ENCODE data around the gene TFRC. TPM values are rescaled to one million over a fixed set of nuclear protein-coding genes. Genes with fewer than 3 reads are reported as not detected.

Gene TFRC
- polyA plus RNA-seq, 1 experiment = 155 TPM

GRCh38 chr3:196055683-196056270, 26.1 kb downstream of the TFRC start:
- Histone ChIP-seq H3K27ac (ENCODE audit: low read depth, low read length) (no peak overlapping the region), H3K27me3 (ENCODE audit: control insufficient read depth, insufficient read depth, low read length) (no peaks in the 10 kb centered on the region), H3K4me3 (ENCODE audit: low read depth, low read length) (no peak overlapping the region), H3K9me3 (ENCODE audit: control insufficient read depth, insufficient read depth, low read length) (no peaks in the 10 kb centered on the region)
- ChIA-PET POLR2A (no interaction called here), CTCF (interaction anchor here (2.8 kb wide), 1 partner anchor 18 kb away, joined by 8 read pairs; no protein-coding TSS in a partner anchor)
- DNase-seq (ENCODE audit: low read depth, low spot score) = no peak
- TF ChIP-seq, protein P1, sequence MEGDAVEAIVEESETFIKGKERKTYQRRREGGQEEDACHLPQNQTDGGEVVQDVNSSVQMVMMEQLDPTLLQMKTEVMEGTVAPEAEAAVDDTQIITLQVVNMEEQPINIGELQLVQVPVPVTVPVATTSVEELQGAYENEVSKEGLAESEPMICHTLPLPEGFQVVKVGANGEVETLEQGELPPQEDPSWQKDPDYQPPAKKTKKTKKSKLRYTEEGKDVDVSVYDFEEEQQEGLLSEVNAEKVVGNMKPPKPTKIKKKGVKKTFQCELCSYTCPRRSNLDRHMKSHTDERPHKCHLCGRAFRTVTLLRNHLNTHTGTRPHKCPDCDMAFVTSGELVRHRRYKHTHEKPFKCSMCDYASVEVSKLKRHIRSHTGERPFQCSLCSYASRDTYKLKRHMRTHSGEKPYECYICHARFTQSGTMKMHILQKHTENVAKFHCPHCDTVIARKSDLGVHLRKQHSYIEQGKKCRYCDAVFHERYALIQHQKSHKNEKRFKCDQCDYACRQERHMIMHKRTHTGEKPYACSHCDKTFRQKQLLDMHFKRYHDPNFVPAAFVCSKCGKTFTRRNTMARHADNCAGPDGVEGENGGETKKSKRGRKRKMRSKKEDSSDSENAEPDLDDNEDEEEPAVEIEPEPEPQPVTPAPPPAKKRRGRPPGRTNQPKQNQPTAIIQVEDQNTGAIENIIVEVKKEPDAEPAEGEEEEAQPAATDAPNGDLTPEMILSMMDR (IDR thresholded peaks at IDR 0.05; ENCODE audit: low read depth, low read length) = no peak

DNA sequence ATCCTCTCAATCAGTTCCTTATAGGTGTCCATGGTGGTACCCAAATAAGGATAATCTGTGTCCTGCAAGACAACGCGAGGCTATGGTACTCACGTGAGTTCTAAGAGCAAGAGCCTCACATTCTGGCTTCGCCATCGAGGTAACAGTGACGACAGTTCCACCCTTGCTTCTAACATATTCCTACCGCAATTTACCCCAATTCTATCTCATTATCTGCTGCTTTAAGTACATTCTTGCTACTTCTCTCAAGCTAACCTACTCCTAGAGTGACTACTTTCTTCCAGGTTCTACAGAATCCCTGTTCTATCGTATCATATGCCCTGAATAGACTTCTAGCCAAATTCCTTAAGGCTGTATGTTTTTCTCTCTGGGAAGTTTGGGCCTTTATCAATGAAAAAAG, 26.6 kb downstream of the TFRC start:
- DNase-seq (ENCODE audit: low read depth, low spot score) = no peak
- no peaks in the 10 kb centered on the region for H3K27me3 ChIP-seq (ENCODE audit: control insufficient read depth, insufficient read depth, low read length)
- H3K4me3 ChIP-seq (ENCODE audit: low read depth, low read length) = no peak overlapping the region
- H3K27ac ChIP-seq (ENCODE audit: low read depth, low read length) = no peak overlapping the region
- TF ChIP-seq, protein P1 (IDR thresholded peaks at IDR 0.05; ENCODE audit: low read depth, low read length) = no peak
- no peaks in the 10 kb centered on the region for H3K9me3 ChIP-seq (ENCODE audit: control insufficient read depth, insufficient read depth, low read length)
- ChIA-PET CTCF (no interaction called here), POLR2A (no interaction called here)

GRCh38 chr3:196054661-196055060, 27.2 kb downstream of the TFRC start:
- H3K27me3 ChIP-seq (ENCODE audit: control insufficient read depth, insufficient read depth, low read length) = no peaks in the 10 kb centered on the region
- DNase-seq (ENCODE audit: low read depth, low spot score) = no peak
- no peaks in the 10 kb centered on the region for H3K9me3 ChIP-seq (ENCODE audit: control insufficient read depth, insufficient read depth, low read length)
- ChIA-PET CTCF (interaction anchor here (1.5 kb wide), 1 partner anchor 18 kb away, joined by 7 read pairs; no protein-coding TSS in a partner anchor), POLR2A (no interaction called here)
- no peak overlapping the region for H3K4me3 ChIP-seq (ENCODE audit: low read depth, low read length)
- H3K27ac ChIP-seq (ENCODE audit: low read depth, low read length) = no peak overlapping the region
- TF ChIP-seq, protein P1 (IDR thresholded peaks at IDR 0.05; ENCODE audit: low read depth, low read length) = no peak

- ChIA-PET POLR2A (interaction anchor here (0.7 kb wide), 1 partner anchor 19 kb away, joined by 3 read pairs; no protein-coding TSS in a partner anchor), CTCF (interaction anchor here (1.5 kb wide), 1 partner anchor 20 kb away, joined by 7 read pairs; no protein-coding TSS in a partner anchor)
- no peak overlapping the region for H3K4me3 ChIP-seq (ENCODE audit: low read depth, low read length)
- H3K9me3 ChIP-seq (ENCODE audit: control insufficient read depth, insufficient read depth, low read length) = no peaks in the 10 kb centered on the region
- H3K27me3 ChIP-seq (ENCODE audit: control insufficient read depth, insufficient read depth, low read length) = no peaks in the 10 kb centered on the region
- TF ChIP-seq, protein P1 (IDR thresholded peaks at IDR 0.05; ENCODE audit: low read depth, low read length) = no peak
- DNase-seq (ENCODE audit: low read depth, low spot score) = no peak
- H3K27ac ChIP-seq (ENCODE audit: low read depth, low read length) = no peak overlapping the region
Observed at GRCh38 chr3:196053487-196053886, 28.4 kb downstream of the TFRC start.

DNA sequence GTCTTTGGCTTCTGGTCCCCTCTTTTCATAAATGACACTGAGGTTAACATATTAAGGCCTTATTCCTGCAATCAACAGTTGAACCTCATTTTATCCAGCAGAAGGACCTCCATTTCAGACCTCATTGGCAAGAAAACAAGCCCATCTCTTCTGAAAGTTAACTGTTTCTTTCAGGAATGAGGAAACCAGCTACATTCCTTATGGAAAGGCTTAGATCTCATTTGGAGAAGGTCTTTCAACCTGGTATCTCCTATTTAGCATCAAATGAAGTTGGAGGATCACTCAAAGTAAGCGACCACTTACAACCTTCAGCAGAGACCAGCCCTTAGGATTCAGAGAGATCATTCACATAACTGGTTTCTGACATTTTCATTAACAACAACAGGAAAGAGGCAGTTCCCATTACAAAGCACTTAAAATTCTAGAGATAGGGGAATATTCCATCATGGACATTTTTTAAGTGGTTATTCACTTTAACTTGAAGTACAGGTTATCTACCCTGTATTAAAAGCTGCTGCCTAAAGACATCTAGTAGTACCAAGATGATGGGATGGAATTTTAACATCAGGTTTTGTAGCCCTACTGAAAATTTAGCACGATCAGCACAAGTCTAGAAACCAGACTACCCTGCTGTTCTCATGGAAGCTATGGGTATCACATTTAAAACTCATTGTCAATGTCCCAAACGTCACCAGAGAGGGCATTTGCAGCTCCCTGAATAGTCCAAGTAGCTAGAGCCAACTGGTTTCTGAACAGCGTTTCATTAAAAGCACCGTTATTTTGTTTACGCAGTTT, 30.4 kb downstream of the TFRC start:
- Histone ChIP-seq H3K4me3 (ENCODE audit: low read depth, low read length) (no peak overlapping the region), H3K27ac (ENCODE audit: low read depth, low read length) (no peak overlapping the region), H3K27me3 (ENCODE audit: control insufficient read depth, insufficient read depth, low read length) (no peaks in the 10 kb centered on the region), H3K9me3 (ENCODE audit: control insufficient read depth, insufficient read depth, low read length) (no peaks in the 10 kb centered on the region)
- ChIA-PET POLR2A (no interaction called here), CTCF (interaction anchor here (1.0 to 2.4 kb wide), 2 partner anchors 20 to 22 kb away, joined by 3 to 21 read pairs; no protein-coding TSS in a partner anchor)
- TF ChIP-seq, protein P1 (IDR thresholded peaks at IDR 0.05; ENCODE audit: low read depth, low read length) = no peak
- DNase-seq (ENCODE audit: low read depth, low spot score) = no peak

Data from AG04450 (cell line).